OCI-LY7 (cell line): ENCODE data around the gene ZNRF3. TPM values are rescaled to one million over a fixed set of nuclear protein-coding genes. Genes with fewer than 3 reads are reported as not detected.

Experiments
- BruUV-seq: library from RNA; stranded (reverse); fragments of 400-500 nt; replicated peaks from 2 replicates; lab custom pipeline; 2021; lab: Mats Ljungman, UMichigan
- CTCF ChIA-PET: fragments of 300-600 bp; sonication (Branson Sonifier 250); formaldehyde crosslinking; loops from one replicate; lab custom pipeline; 2022; ENCODE audit warnings: antibody characterized with exemption; ENCODE audit not compliant: unreplicated experiment; lab: Charles Lee
- POLR2A ChIA-PET: fragments of 300-600 bp; sonication (Branson Sonifier 250); formaldehyde crosslinking; loops from one replicate; lab custom pipeline; 2022; ENCODE audit warnings: antibody characterized with exemption; lab: Charles Lee
- DNase-seq: peaks from one replicate; pipeline ENCODE4 v3.0.0-alpha.2; 2015; ENCODE audit warnings: low spot score
- H2AFZ ChIP-seq: fragments of 200-600 bp; sonication (generic), shearing (Covaris generic); 2 replicates; pipeline ENCODE4 v1.6.1; 2014; ENCODE audit warnings: mild to moderate bottlenecking, antibody characterized with exemption, low read length, moderate library complexity
- H3K27ac ChIP-seq: fragments of 200-600 bp; sonication (generic); 2 replicates; pipeline ENCODE4 v1.5.1; 2014; ENCODE audit warnings: mixed run types, low read depth, mild to moderate bottlenecking, moderate library complexity, low read length, inconsistent platforms; ENCODE audit not compliant: poor library complexity, severe bottlenecking
- H3K36me3 ChIP-seq: fragments of 200-600 bp; sonication (generic); 2 replicates; pipeline ENCODE4 v1.6.1; 2014; ENCODE audit warnings: mild to moderate bottlenecking, antibody characterized with exemption, low read length, moderate library complexity, mixed read lengths; ENCODE audit not compliant: insufficient read depth
- H3K4me1 ChIP-seq: fragments of 200-600 bp; sonication (generic); 2 replicates; pipeline ENCODE4 v1.5.1; 2014; ENCODE audit warnings: mild to moderate bottlenecking, low read length; ENCODE audit not compliant: insufficient read depth, poor library complexity, severe bottlenecking
- H3K4me2 ChIP-seq: fragments of 200-600 bp; sonication (generic); 2 replicates; pipeline ENCODE4 v1.6.1; 2014; ENCODE audit warnings: mild to moderate bottlenecking, low read length
- H3K4me3 ChIP-seq: fragments of 200-600 bp; sonication (generic); 2 replicates; pipeline ENCODE4 v1.5.1; 2014; ENCODE audit warnings: mild to moderate bottlenecking, low read depth, low read length; ENCODE audit not compliant: poor library complexity, severe bottlenecking
- H3K79me2 ChIP-seq: fragments of 200-600 bp; sonication (generic); 2 replicates; pipeline ENCODE4 v1.6.1; 2016; ENCODE audit warnings: low read depth, mild to moderate bottlenecking, low read length, moderate library complexity, mixed read lengths; ENCODE audit not compliant: insufficient read depth
- H3K9me2 ChIP-seq: fragments of 200-600 bp; sonication (generic); 2 replicates; pipeline ENCODE4 v1.6.1; 2016; ENCODE audit warnings: mild to moderate bottlenecking, low read length, mixed read lengths; ENCODE audit not compliant: insufficient read depth
- H3K9me3 ChIP-seq: fragments of 200-600 bp; sonication (generic); 2 replicates; pipeline ENCODE4 v1.6.1; 2014; ENCODE audit warnings: mild to moderate bottlenecking, mixed run types, low read length, mixed read lengths
- H4K20me1 ChIP-seq: fragments of 200-600 bp; sonication (generic); 2 replicates; pipeline ENCODE4 v1.6.1; 2014; ENCODE audit warnings: mild to moderate bottlenecking, antibody characterized with exemption, low read length, moderate library complexity, mixed read lengths; ENCODE audit not compliant: insufficient read depth
- EZH2phosphoT487 ChIP-seq: fragments of 200-600 bp; sonication (generic); IDR thresholded peaks from 2 replicates; pipeline ENCODE4 v1.6.1; 2018; ENCODE audit warnings: low read depth, borderline replicate concordance, mild to moderate bottlenecking, mixed run types, antibody characterized with exemption, low read length, moderate library complexity, mixed read lengths
- intact Hi-C: fragments of 100-400 bp; cut with micrococcal nuclease; formaldehyde crosslinking; loops from one replicate; pipeline ENCODE4 v1.10.0; 2022; ENCODE audit not compliant: unreplicated experiment
- total RNA-seq, 2 experiments: library from RNA; depleted of rRNA in 1 of 2; stranded (reverse); fragments of >200 nt in 1 of 2; shearing (Covaris generic) in 1 of 2; gene quantifications; 2 replicates each; pipeline ENCODE4 v1.2.3, GENCODE V29; 2014 to 2022
- TF ChIP-seq, protein P1 (sequence below): fragments of 200-600 bp; sonication (generic); conservative IDR thresholded peaks from 2 replicates; pipeline ENCODE4 v1.5.1; 2014; ENCODE audit warnings: mild to moderate bottlenecking, antibody characterized with exemption, low read length, moderate library complexity, mixed read lengths

The ZNRF3 gene
- total RNA-seq, 2 experiments from 2014 or later = 3.6 to 3.9 TPM

DNA sequence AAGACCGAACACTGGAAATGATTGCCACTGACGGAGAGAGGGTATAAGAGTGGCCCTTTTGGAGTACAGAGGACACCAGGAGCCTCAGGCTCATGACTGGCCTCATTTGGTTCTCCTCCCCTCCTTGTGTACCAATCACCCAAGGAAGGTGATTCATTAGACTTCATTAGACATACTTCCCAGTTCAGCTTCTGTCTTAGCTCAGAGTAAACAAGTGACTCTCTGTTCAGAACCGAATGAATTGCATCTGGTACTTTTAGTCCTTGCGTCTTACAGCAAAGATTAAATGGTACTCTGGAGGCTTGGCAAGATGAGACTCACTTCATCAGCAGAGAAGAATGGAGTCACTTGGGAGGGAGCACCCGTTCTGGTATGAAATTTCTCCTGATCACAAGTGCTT, 75.2 kb downstream of the ZNRF3 start:
- Histone ChIP-seq H3K79me2 (no peaks in the 10 kb centered on the region), H3K9me2 (no peaks in the 10 kb centered on the region), H4K20me1 (no peaks in the 10 kb centered on the region; the same call in 1 of the 2 replicates), H3K4me2 (no peak overlapping the region), H3K4me1 (peaks cover 21% of the 10 kb centered on the region), H3K36me3 (no peaks in the 10 kb centered on the region), H2AFZ (no peak overlapping the region), H3K27ac (no peak overlapping the region), H3K9me3 (no peaks in the 10 kb centered on the region), H3K4me3 (no peak overlapping the region)
- intact Hi-C loops = loop anchor here (5.0 kb wide), 1 partner anchor 76 kb away; the partner anchor contains the start of gene ZNRF3
- BruUV-seq = no TSS peak
- DNase-seq = no peak
- CTCF ChIA-PET = no interaction called here
- TF ChIP-seq, protein P1, sequence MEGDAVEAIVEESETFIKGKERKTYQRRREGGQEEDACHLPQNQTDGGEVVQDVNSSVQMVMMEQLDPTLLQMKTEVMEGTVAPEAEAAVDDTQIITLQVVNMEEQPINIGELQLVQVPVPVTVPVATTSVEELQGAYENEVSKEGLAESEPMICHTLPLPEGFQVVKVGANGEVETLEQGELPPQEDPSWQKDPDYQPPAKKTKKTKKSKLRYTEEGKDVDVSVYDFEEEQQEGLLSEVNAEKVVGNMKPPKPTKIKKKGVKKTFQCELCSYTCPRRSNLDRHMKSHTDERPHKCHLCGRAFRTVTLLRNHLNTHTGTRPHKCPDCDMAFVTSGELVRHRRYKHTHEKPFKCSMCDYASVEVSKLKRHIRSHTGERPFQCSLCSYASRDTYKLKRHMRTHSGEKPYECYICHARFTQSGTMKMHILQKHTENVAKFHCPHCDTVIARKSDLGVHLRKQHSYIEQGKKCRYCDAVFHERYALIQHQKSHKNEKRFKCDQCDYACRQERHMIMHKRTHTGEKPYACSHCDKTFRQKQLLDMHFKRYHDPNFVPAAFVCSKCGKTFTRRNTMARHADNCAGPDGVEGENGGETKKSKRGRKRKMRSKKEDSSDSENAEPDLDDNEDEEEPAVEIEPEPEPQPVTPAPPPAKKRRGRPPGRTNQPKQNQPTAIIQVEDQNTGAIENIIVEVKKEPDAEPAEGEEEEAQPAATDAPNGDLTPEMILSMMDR = no peak
- no peak for TF ChIP-seq EZH2phosphoT487
- POLR2A ChIA-PET = no interaction called here

DNA sequence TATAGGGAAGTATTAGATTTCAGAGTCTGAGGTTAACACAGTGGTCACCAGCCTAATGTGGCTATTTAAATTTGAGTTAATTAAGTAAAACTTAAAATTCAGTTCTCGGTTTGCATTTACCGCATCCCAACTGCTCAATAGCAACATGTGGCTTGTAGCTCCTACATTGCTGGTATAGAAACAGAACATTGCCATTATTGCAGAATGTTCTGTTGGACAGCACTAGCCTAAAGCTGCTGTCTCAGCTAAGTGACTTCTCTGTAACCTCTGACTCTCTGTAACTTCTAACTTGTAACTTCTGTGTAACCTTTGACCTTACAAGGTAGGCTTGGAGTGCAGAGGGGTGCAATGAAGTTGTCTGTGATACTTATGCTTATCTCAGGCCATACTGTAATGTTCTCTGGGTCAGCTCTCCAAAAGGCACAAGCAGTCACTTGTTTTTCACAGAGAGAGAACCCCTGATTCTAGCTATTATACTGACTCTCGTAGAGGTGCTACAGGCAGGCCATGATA, 78.7 kb downstream of the ZNRF3 start:
- ChIA-PET CTCF (no interaction called here), POLR2A (no interaction called here)
- H3K79me2 ChIP-seq = no peaks in the 10 kb centered on the region
- H4K20me1 ChIP-seq = no peaks in the 10 kb centered on the region; the same call in 1 of the 2 replicates
- no peaks in the 10 kb centered on the region for H3K36me3 ChIP-seq
- DNase-seq = no peak
- H2AFZ ChIP-seq = no peak overlapping the region
- no peak overlapping the region for H3K4me2 ChIP-seq
- H3K4me1 ChIP-seq = peaks cover 2% of the 10 kb centered on the region
- BruUV-seq = no TSS peak
- no peaks in the 10 kb centered on the region for H3K9me3 ChIP-seq
- H3K4me3 ChIP-seq = no peak overlapping the region
- intact Hi-C loops = no loop called here
- no peaks in the 10 kb centered on the region for H3K9me2 ChIP-seq
- no peak for TF ChIP-seq EZH2phosphoT487
- TF ChIP-seq, protein P1 = no peak
- no peak overlapping the region for H3K27ac ChIP-seq

DNA sequence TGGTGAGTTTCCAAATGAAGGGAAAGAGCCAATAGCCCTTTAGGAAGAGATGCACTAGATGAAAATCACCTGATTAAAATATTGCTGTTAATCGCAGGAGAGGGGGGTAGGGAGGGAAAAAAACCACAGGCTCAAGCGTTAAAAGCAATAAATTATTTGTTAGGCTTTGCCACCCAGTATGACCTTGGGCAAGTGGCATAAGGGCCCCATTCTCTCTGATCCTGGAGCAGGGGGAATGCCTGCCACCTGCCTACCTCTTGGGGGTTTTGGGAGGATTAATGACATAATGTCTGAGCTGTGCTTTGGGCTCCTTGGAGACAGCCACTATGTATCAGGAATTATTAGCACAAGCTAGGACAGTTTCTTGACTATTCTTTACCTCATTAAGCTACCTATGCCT, 80.0 kb downstream of the ZNRF3 start:
- no peaks in the 10 kb centered on the region for H3K4me1 ChIP-seq
- H3K36me3 ChIP-seq = no peaks in the 10 kb centered on the region
- H3K79me2 ChIP-seq = no peaks in the 10 kb centered on the region
- H3K4me3 ChIP-seq = no peak overlapping the region
- H2AFZ ChIP-seq = no peak overlapping the region
- H3K4me2 ChIP-seq = no peak overlapping the region
- no peaks in the 10 kb centered on the region for H3K9me2 ChIP-seq
- DNase-seq = no peak
- ChIA-PET POLR2A (interaction anchor here (0.8 kb wide), 1 partner anchor 34 kb away, joined by 6 read pairs; no protein-coding TSS in a partner anchor), CTCF (no interaction called here)
- intact Hi-C loops = no loop called here
- H3K27ac ChIP-seq = no peak overlapping the region
- no peaks in the 10 kb centered on the region for H3K9me3 ChIP-seq
- no peaks in the 10 kb centered on the region; the same call in 1 of the 2 replicates for H4K20me1 ChIP-seq
- TF ChIP-seq EZH2phosphoT487 = no peak
- TF ChIP-seq, protein P1 = no peak
- BruUV-seq = no TSS peak
